Small intestine (tissue), 7 donors: ENCODE measurements around the gene TRAPPC12. TPM values are rescaled to one million over a fixed set of nuclear protein-coding genes. Genes with fewer than 3 reads are reported as not detected.

Experiments used
- DNase-seq, 2 donors: peaks; one replicate each; pipeline versions ENCODE4 v3.0.0 to v3.0.0-alpha.2; 2013
- FAIRE-seq: peaks from 2 replicates; lab custom pipeline; 2012; peaks lifted over from hg19 to GRCh38; lab: Jason Lieb, UNC
- H3K27ac ChIP-seq, 3 donors: one replicate each; pipeline ENCODE4 v1.5.1; 2013; ENCODE audit warnings: low read length in 2 of 3, mild to moderate bottlenecking in 2 of 3, control low read depth in 1 of 3, inconsistent platforms in 1 of 3, low read depth in 1 of 3, moderate library complexity in 1 of 3
- H3K27me3 ChIP-seq, 3 donors: one replicate each; pipeline ENCODE4 v1.6.1; 2013; ENCODE audit warnings: low read length in 3 of 3, inconsistent platforms in 1 of 3; ENCODE audit not compliant: control insufficient read depth in 3 of 3, insufficient read depth in 3 of 3
- H3K36me3 ChIP-seq, 3 donors: one replicate each; pipeline ENCODE4 v1.6.1; 2013; ENCODE audit warnings: low read length in 3 of 3, inconsistent platforms in 1 of 3, low read depth in 1 of 3, mild to moderate bottlenecking in 1 of 3, moderate library complexity in 1 of 3; ENCODE audit not compliant: control insufficient read depth in 3 of 3, insufficient read depth in 2 of 3
- H3K4me1 ChIP-seq, 3 donors: one replicate each; pipeline ENCODE4 v1.6.1; 2013; ENCODE audit warnings: low read length in 2 of 3, inconsistent platforms in 1 of 3, low read depth in 1 of 3, mild to moderate bottlenecking in 1 of 3, moderate library complexity in 1 of 3; ENCODE audit not compliant: control insufficient read depth in 3 of 3, insufficient read depth in 2 of 3
- H3K4me3 ChIP-seq, 3 donors: one replicate each; pipeline ENCODE4 v1.5.1; 2013; ENCODE audit warnings: low read length in 3 of 3, control low read depth in 1 of 3, inconsistent platforms in 1 of 3, low read depth in 1 of 3, mild to moderate bottlenecking in 1 of 3, moderate library complexity in 1 of 3
- H3K9me3 ChIP-seq, 2 donors: one replicate each; pipeline ENCODE4 v1.6.1; 2013; ENCODE audit warnings: low read depth in 1 of 2, low read length in 1 of 2; ENCODE audit not compliant: control insufficient read depth in 2 of 2, insufficient read depth in 1 of 2
- WGBS, 3 donors: extraction: QIAGEN DNeasy Blood & Tissue Kit; methylation state at CpG; one replicate each; pipeline ENCODE4 v1.1.7; 2013; 5-methylcytosine and 5-hydroxymethylcytosine counted together
- polyA plus RNA-seq, 4 donors: library from polyadenylated mRNA; stranded (reverse) in 3 of 4; unstranded in 1 of 4; fragments of 200-250 nt in 3 of 4; fragments of 120-200 nt in 1 of 4; gene quantifications; one replicate each; pipeline versions ENCODE4 v1.2.1 to v1.2.3, GENCODE V29; 2013
- donor health status: healthy with polysubstance abuse.
- donor health status: control.
- donor health status: control.
- donor health status: Bipolar disorder and iron deficiency.
- donor health status: healthy.

TRAPPC12 gene
- polyA plus RNA-seq, 4 donors, result 43.9 to 120 (median 87.9) TPM

- Histone ChIP-seq H3K27me3 (no peaks in the 10 kb centered on the region), H3K27ac (no peak overlapping the region), H3K36me3 (peaks cover 12 to 86% (median 20%) of the 10 kb centered on the region in 3 donors), H3K9me3 (no peaks in the 10 kb centered on the region), H3K4me1 (no peaks in the 10 kb centered on the region), H3K4me3 (no peak overlapping the region)
- FAIRE-seq, result no peak
- WGBS, 3 donors, result 94 to 97% (median 97%) methylated on average over 15 of the region's 15 CpGs
- DNase-seq, result no peak
These were observed 88.2 kb downstream of the TRAPPC12 start for GRCh38 chr2:3467654-3468053.

GRCh38 chr2:3468296-3468988 lies 88.9 kb downstream of the TRAPPC12 start:
- Histone ChIP-seq H3K9me3 (no peaks in the 10 kb centered on the region), H3K36me3 (peaks cover 12 to 87% (median 23%) of the 10 kb centered on the region in 3 donors), H3K4me3 (no peak overlapping the region), H3K27me3 (no peaks in the 10 kb centered on the region), H3K27ac (no peak overlapping the region), H3K4me1 (no peaks in the 10 kb centered on the region)
- WGBS, 3 donors, result 94 to 96% (median 96%) methylated on average over 31 of the region's 31 CpGs
- no peak for FAIRE-seq
- no peak for DNase-seq

GRCh38 chr2:3469486-3469885 lies 90.0 kb downstream of the TRAPPC12 start:
- Histone ChIP-seq H3K27me3 (no peaks in the 10 kb centered on the region), H3K36me3 (peaks cover 12 to 88% (median 23%) of the 10 kb centered on the region in 3 donors), H3K9me3 (no peaks in the 10 kb centered on the region), H3K27ac (no peak overlapping the region), H3K4me3 (no peak overlapping the region), H3K4me1 (no peaks in the 10 kb centered on the region)
- 96 to 98% (median 97%) methylated on average over 7 of the region's 7 CpGs for WGBS, 3 donors
- FAIRE-seq (no peak), DNase-seq (no peak)

- Histone ChIP-seq H3K27ac (no peak overlapping the region), H3K4me3 (no peak overlapping the region), H3K27me3 (no peaks in the 10 kb centered on the region), H3K9me3 (no peaks in the 10 kb centered on the region), H3K4me1 (no peaks in the 10 kb centered on the region), H3K36me3 (peaks cover 12 to 84% (median 23%) of the 10 kb centered on the region in 3 donors)
- WGBS, 3 donors, result 89 to 92% (median 89%) methylated on average over 17 of the region's 17 CpGs
- no peak for DNase-seq
- no peak for FAIRE-seq
These were observed 90.7 kb downstream of the TRAPPC12 start for GRCh38 chr2:3470166-3470651.

DNA sequence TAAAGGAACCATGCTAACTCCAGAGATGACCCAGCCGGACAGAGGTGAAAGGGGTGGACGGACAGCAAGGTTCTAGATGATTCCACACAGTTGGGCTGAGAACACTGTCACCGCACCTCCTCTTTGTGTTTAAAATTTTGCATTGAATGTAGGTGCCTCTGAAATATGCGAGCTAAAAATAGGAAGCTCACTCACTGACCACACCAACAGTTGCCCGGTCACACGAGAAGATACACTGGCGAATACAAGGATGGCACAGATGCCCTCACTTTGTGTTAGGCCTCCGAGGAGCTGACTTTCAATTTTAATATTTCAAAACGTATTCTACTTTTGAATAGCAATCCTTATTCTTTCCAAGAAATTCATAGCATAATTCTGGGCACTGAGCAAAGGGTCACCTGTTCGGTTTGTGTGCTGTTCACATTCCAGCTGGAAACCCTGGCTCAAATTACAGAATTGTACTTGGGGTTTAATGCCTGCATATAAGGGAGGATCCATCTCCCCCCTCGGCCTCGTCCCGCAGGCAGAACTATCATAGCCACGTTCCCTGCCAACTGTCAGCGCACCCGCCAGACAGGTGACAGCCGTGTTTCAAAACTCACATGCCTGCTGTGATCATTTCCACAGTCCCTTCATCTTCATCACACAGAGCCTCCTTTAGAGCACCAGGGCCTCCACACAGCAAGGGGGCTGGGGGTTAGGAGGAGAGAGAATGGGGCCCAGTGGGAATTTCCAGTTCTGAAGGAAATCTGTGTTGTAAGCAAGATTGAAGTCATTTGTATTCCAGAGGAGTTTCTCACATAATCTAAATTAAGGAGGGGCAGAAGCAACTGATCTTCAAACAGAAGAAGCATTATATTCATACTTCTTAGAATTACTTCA lies 91.6 kb downstream of the TRAPPC12 start:
- DNase-seq (no peak), FAIRE-seq (no peak)
- Histone ChIP-seq H3K4me1 (no peaks in the 10 kb centered on the region), H3K4me3 (no peak overlapping the region), H3K27me3 (no peaks in the 10 kb centered on the region), H3K27ac (no peak overlapping the region), H3K9me3 (no peaks in the 10 kb centered on the region), H3K36me3 (peaks cover 10 to 82% (median 19%) of the 10 kb centered on the region in 3 donors)
- 90 to 92% (median 92%) methylated on average over 17 of the region's 17 CpGs for WGBS, 3 donors

DNA sequence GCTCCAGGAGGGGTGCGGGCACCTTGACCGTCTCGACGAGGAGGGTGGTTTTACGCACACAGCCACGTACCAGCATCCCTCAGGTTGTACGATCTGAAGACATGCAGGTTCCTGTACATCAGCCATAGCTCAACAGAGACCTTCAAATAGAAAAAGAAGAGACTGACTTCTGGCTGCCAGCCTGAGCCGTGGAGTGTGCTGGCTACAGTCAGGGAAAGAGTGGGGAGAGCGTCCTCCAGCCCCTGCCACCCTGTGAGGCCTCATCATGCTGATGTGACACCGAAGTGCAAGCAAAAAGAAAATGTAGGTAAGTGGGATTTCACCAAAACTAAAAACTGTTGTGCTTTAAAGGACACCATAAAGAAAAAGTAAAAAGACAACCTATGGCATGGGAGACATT lies 92.8 kb downstream of the TRAPPC12 start:
- Histone ChIP-seq H3K36me3 (peaks cover 9 to 79% (median 19%) of the 10 kb centered on the region in 3 donors), H3K9me3 (no peaks in the 10 kb centered on the region), H3K27ac (no peak overlapping the region), H3K27me3 (no peaks in the 10 kb centered on the region), H3K4me3 (no peak overlapping the region), H3K4me1 (no peaks in the 10 kb centered on the region)
- DNase-seq (no peak), FAIRE-seq (no peak)
- WGBS, 3 donors, result 87 to 93% (median 92%) methylated on average over 10 of the region's 10 CpGs

DNA sequence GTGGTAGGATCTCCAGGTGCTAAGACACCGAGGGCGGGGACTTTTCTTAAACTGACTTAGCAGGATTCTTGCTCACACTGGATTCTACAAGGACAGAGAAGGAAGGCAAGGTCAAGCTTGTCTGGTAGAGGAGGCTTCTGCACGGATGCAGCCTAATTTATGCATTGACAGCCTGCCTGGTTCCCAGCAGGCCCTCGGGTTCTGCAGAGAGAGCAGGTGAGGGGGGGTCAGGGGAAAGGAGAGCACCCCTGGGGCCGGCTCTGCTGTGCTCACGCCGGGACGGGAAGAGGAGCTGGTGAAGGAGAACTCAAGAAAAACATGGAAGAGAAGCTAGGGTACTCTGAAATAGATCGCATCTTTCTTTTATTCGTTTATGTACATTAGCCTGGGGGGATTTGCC lies 93.5 kb downstream of the TRAPPC12 start:
- Histone ChIP-seq H3K36me3 (peaks cover 8 to 75% (median 19%) of the 10 kb centered on the region in 3 donors), H3K9me3 (no peaks in the 10 kb centered on the region), H3K4me3 (no peak overlapping the region), H3K4me1 (no peaks in the 10 kb centered on the region), H3K27me3 (no peaks in the 10 kb centered on the region), H3K27ac (no peak overlapping the region)
- DNase-seq, result no peak
- no peak for FAIRE-seq
- 78 to 92% (median 91%) methylated on average over 10 of the region's 10 CpGs for WGBS, 3 donors

DNA sequence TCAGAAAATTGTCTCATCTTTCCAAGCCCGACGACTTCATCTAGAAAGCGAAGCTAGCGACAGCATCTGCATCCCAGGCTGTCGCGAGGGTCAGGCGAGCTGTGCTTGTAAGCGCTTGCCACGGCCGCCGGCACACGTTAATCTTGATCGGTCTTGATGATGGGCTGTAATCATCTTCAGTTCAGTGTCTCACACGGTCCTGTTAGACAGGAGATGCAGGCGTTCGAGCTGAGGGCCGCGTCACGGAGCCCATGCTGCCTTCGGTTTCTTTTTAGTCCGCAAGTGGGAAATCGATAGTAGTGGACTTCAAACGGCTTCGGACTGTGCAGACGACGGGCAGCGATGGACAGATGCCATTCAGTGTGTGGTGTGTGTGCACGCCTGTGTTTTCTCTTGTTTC lies 96.3 kb downstream of the TRAPPC12 start:
- 96 to 97% (median 96%) methylated on average over 28 of the region's 28 CpGs for WGBS, 3 donors
- DNase-seq, result no peak
- H3K4me1 ChIP-seq, result peaks cover 0 to 5% (median 0%) of the 10 kb centered on the region in 3 donors
- no peak overlapping the region for H3K4me3 ChIP-seq
- H3K27ac ChIP-seq, result no peak overlapping the region
- no peak for FAIRE-seq
- no peaks in the 10 kb centered on the region for H3K9me3 ChIP-seq
- peaks cover 4 to 72% (median 19%) of the 10 kb centered on the region in 3 donors for H3K36me3 ChIP-seq
- H3K27me3 ChIP-seq, result no peaks in the 10 kb centered on the region
